Thyroid gland (tissue), 4 donors: ENCODE results near the gene E2F3. TPM values are rescaled to one million over a fixed set of nuclear protein-coding genes. Genes with fewer than 3 reads are reported as not detected.

Source experiments
- DNase-seq, 2 donors: peaks; one replicate each; pipeline ENCODE4 v3.0.0-alpha.2; 2019
- H3K27ac ChIP-seq, 3 donors: fragments of 200-600 bp; sonication (generic); 1 replicate in 2 of 3; 2 replicates in 1 of 3; pipeline ENCODE4 v1.5.1; 2016 to 2019; ENCODE audit warnings: mild to moderate bottlenecking in 1 of 3, moderate library complexity in 1 of 3
- H3K27me3 ChIP-seq: fragments of 200-600 bp; sonication (generic); one replicate; pipeline ENCODE4 v1.5.1; 2019
- H3K36me3 ChIP-seq, 2 donors: fragments of 200-600 bp; sonication (generic); one replicate each; pipeline ENCODE4 v1.5.1; 2016 to 2019
- H3K4me1 ChIP-seq, 2 donors: fragments of 200-600 bp; sonication (generic); one replicate each; pipeline ENCODE4 v1.5.1; 2017 to 2019
- H3K4me3 ChIP-seq, 3 donors: fragments of 200-600 bp; sonication (generic); replicated peaks in 1 of 3; 1 replicate in 2 of 3; 2 replicates in 1 of 3; pipeline ENCODE4 v1.5.1; 2016; ENCODE audit warnings: mild to moderate bottlenecking in 1 of 3
- H3K9me3 ChIP-seq: fragments of 200-600 bp; sonication (generic); one replicate; pipeline ENCODE4 v1.5.1; 2017
- CTCF ChIP-seq, 6 experiments: fragments of 200-600 bp in 3 of 6; fragments of 450-650 bp in 3 of 6; sonication (generic) in 3 of 6; IDR thresholded peaks; one replicate each; pipeline ENCODE4 v1.5.1; 2016 to 2019; ENCODE audit warnings: antibody characterized with exemption in 6 of 6, mild to moderate bottlenecking in 2 of 6, inconsistent platforms in 1 of 6, moderate library complexity in 1 of 6
- POLR2A ChIP-seq, 2 donors: fragments of 450-650 bp; IDR thresholded peaks; one replicate each; pipeline ENCODE4 v1.6.1; 2017; ENCODE audit warnings: antibody characterized with exemption in 2 of 2, mild to moderate bottlenecking in 2 of 2, moderate library complexity in 1 of 2
- WGBS, 2 donors: methylation state at CpG; one replicate each; pipeline ENCODE4 v1.1.5; 2017; 5-methylcytosine and 5-hydroxymethylcytosine counted together
- intact Hi-C: fragments of 100-400 bp; cut with DNase I; formaldehyde crosslinking; loops from one replicate; pipeline ENCODE4 v1.15.1; 2023
- total RNA-seq, 4 donors: library from RNA; depleted of rRNA; stranded (reverse); fragments of >200 nt; gene quantifications; one replicate each; pipeline ENCODE4 v1.2.3, GENCODE V29; 2016

E2F3 gene
- total RNA-seq, 4 donors from 2014 or later = 9.4 to 18.0 (median 12.4) TPM

GRCh38 chr6:20468209-20468608, 66.5 kb downstream of the E2F3 start:
- no peaks in the 10 kb centered on the region for H3K27me3 ChIP-seq
- H3K4me1 ChIP-seq = peaks cover 0 to 8% of the 10 kb centered on the region in 2 donors
- intact Hi-C loops = no loop called here
- no peak overlapping the region for H3K27ac ChIP-seq
- no peaks in the 10 kb centered on the region for H3K36me3 ChIP-seq
- H3K9me3 ChIP-seq = no peaks in the 10 kb centered on the region
- 96% methylated on average over 7 of the region's 7 CpGs for WGBS, 2 donors
- no peak for TF ChIP-seq POLR2A (IDR thresholded peaks at IDR 0.05)
- TF ChIP-seq CTCF (IDR thresholded peaks at IDR 0.05) = no peak
- no peak overlapping the region for H3K4me3 ChIP-seq
- no peak for DNase-seq

GRCh38 chr6:20472748-20473147, 71.1 kb downstream of the E2F3 start:
- 85 to 88% methylated on average over 3 of the region's 3 CpGs for WGBS, 2 donors
- peaks cover 0 to 8% of the 10 kb centered on the region in 2 donors for H3K4me1 ChIP-seq

GRCh38 chr6:20473518-20473917, 71.8 kb downstream of the E2F3 start:
- H3K36me3 ChIP-seq = no peaks in the 10 kb centered on the region
- H3K27me3 ChIP-seq = no peaks in the 10 kb centered on the region
- no peak for DNase-seq
- no peaks in the 10 kb centered on the region for H3K9me3 ChIP-seq
- peaks cover 0 to 8% of the 10 kb centered on the region in 2 donors for H3K4me1 ChIP-seq
- intact Hi-C loops = no loop called here
- no peak overlapping the region for H3K27ac ChIP-seq
- TF ChIP-seq POLR2A (IDR thresholded peaks at IDR 0.05) (no peak), CTCF (IDR thresholded peaks at IDR 0.05) (no peak)
- H3K4me3 ChIP-seq = no peak overlapping the region
- WGBS, 2 donors = 80 to 90% methylated on average over 1 of the region's 1 CpG

More at GRCh38 chr6:20472748-20473147, 71.1 kb downstream of the E2F3 start:
- intact Hi-C loops = no loop called here
- no peak overlapping the region for H3K4me3 ChIP-seq
- H3K36me3 ChIP-seq = no peaks in the 10 kb centered on the region
- no peak for DNase-seq
- no peaks in the 10 kb centered on the region for H3K27me3 ChIP-seq
- H3K27ac ChIP-seq = no peak overlapping the region
- TF ChIP-seq CTCF (IDR thresholded peaks at IDR 0.05) = no peak
- TF ChIP-seq POLR2A (IDR thresholded peaks at IDR 0.05) = no peak
- H3K9me3 ChIP-seq = no peaks in the 10 kb centered on the region

GRCh38 chr6:20474874-20475542, 73.3 kb downstream of the E2F3 start:
- no peak for DNase-seq
- intact Hi-C loops = no loop called here

More at GRCh38 chr6:20474874-20475542, 73.3 kb downstream of the E2F3 start:
- no peak overlapping the region for H3K4me3 ChIP-seq
- peaks cover 0 to 5% of the 10 kb centered on the region in 2 donors for H3K4me1 ChIP-seq
- no peak for TF ChIP-seq CTCF (IDR thresholded peaks at IDR 0.05)
- TF ChIP-seq POLR2A (IDR thresholded peaks at IDR 0.05) = no peak
- H3K27me3 ChIP-seq = no peaks in the 10 kb centered on the region
- H3K36me3 ChIP-seq = no peaks in the 10 kb centered on the region
- no peaks in the 10 kb centered on the region for H3K9me3 ChIP-seq
- H3K27ac ChIP-seq = no peak overlapping the region
- WGBS, 2 donors = 86 to 89% methylated on average over 7 of the region's 7 CpGs
